GM12873 (cell line): ENCODE data around the gene SNX11.

Experiments
- TF ChIP-seq, protein P1 (sequence below): IDR thresholded peaks from 2 replicates; pipeline ENCODE4 v1.5.1; 2012; ENCODE audit warnings: low read depth, mild to moderate bottlenecking, moderate library complexity, low read length, control low read depth; ENCODE audit not compliant: insufficient read depth; ENCODE audit errors: missing control alignments

SNX11 gene

DNA sequence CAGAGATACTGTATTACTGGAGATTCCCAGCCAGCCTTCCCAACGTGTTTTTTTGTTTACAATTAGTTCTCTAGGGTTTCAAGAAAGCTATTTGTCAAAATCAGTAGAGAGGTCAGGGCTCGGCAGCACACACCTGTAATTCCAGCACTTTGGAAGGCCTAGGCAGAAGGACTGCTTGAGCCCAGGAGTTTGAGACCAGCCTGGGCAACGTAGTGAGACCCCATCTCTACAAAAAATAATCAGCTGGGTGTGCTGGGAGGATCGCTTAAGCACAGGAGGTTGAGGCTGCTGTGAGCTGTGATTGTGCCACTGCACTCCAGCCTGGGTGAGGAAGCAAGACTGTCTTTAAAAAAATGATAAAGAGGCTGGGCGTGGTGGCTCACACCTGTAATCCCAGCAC is 25.7 kb upstream of the SNX11 start:
- TF ChIP-seq, protein P1, sequence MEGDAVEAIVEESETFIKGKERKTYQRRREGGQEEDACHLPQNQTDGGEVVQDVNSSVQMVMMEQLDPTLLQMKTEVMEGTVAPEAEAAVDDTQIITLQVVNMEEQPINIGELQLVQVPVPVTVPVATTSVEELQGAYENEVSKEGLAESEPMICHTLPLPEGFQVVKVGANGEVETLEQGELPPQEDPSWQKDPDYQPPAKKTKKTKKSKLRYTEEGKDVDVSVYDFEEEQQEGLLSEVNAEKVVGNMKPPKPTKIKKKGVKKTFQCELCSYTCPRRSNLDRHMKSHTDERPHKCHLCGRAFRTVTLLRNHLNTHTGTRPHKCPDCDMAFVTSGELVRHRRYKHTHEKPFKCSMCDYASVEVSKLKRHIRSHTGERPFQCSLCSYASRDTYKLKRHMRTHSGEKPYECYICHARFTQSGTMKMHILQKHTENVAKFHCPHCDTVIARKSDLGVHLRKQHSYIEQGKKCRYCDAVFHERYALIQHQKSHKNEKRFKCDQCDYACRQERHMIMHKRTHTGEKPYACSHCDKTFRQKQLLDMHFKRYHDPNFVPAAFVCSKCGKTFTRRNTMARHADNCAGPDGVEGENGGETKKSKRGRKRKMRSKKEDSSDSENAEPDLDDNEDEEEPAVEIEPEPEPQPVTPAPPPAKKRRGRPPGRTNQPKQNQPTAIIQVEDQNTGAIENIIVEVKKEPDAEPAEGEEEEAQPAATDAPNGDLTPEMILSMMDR: no peak

DNA sequence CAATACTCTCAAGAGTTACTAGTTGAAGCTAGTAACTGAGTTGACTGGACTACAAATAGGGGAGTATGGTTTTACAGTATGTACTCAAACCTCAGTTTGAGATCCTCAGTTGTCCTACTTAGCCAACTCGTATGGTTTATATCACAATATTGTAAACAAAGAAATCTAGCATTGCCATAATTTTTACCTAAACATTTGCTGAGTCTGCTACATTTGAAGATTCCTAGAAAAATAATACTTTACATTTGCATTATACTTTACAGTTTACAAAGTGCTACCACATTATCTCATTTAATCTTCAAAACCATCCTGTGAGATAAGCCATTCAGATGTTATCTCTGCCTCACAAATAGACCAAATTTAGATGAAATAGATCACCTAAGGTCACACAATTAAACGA is 22.6 kb upstream of the SNX11 start:
- TF ChIP-seq, protein P1: no peak

DNA sequence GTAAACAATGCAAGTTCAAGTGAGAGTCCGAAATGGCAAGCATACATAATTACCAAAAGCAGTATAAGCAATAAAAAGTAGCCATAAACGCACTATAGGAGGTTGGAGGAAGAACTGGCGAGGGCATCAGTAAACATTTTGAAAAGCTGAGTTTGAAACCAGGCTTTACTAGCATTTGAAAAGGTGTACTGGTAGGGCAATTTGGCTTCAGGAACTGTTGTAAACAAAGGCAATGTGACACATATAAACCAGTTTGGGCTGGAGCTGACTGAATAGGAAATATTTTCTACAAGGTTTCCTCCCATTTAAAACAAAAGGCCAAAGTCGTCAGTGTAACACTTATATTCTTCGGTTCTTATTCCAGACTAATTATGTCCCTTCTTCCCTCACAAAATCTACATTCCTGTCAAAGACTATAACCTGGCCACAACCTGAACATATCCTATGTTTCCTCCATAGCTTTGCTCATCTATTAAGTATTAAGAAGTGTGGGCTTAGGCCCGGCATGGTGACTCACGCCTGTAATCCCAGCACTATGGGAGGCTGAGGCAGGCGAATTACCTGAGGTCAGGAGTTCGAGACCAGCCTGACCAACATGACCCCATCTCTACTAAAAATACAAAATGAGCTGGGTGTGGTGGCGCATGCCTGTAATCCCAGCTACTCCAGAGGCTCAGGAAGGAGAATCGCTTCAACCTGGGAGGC is 14.1 kb upstream of the SNX11 start:
- TF ChIP-seq, protein P1: no peak

DNA sequence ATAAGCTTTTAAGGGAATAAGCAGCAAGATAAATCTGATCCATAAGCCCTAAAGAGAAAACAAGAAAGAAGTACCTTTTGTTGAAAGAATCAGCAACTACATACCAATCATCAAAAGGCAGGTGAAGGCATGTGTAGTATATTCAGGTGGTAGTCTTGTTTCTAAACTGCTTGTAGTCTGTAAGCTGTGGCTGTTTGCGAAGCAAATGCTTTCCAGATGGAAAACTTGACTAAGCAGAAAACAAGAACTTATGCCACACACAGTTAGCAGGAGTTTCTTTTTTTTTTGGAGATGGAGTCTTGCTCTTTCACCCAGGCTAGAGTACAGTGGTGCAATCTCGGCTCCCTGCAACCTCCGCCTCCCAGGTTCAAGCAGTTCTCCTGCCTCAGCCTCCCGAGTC is 12.0 kb upstream of the SNX11 start:
- TF ChIP-seq, protein P1: no peak

DNA sequence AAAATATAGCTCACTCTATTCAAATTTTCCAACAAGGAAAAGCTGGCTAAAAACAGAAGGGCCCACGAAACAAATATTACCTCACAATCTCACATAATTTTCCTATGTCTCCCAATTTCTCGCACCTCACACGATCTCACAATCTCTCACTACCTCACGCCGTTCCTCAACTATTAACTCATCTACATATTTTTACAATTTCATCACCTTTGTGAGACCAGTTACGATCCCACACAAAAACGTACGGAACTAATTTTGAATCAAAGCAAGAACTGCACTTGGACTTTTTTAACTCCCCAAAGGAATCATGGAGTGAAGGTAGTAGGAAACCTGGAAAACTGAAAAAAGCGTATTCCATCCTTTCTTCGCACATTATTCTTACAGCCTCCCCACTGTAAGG is 7.4 kb upstream of the SNX11 start:
- TF ChIP-seq, protein P1: no peak

DNA sequence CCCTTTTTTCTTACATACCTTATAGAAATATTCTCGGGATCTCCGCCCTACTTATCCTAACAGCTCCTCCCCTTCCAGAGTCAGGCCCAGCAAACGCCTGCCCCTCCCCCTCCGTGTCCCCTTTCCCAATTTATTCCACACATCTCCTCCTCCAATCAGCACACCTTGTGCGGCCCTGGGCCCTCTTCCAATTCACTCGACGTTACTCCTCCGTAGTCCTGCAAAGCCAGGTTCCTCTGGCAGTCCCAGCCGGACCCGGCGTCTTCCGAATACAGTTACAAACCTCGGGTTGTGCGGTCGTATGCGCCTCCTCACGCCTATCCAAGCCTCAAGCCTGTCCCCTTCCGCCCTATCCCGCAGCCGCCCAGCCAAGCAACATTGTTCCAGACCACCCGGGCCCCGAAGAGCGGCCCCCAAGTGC is 7.0 kb upstream of the SNX11 start:
- TF ChIP-seq, protein P1: no peak

DNA sequence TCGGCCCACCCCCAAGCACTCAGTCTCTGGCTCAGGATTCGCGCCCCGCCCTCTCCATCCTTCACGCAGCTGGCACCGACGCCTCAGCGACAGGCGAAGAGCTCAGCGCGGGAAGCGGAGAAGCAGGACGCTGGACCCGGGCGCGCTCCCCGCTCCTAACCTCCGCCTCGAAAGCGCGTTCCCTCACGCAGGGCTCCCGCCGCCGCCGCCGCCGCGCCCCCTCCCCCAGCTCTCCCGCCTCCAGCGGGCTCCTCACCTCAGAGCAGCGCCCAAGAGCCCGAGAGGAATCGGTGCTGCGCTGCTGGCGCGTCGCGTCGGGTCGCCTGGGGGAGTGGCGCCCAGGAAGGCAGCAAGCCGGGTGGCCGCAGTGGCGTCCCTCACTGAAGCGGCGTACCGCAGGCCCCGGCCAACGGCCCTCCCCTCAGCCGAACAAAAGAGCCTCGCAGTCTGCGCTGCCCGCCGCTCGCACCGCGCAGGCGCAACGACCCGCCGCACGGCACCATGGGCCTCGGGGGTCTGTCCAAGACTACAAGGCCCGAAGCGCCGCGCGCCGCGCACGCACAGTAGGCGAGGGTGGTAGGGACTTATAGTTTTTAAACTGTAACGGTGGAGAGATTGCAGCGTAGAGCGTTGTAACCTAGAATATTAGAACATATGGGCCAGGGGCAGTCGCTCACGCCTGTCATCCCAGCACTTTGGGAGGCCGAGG is 6.4 kb upstream of the SNX11 start, which contains the start of gene CBX1:
Gene CBX1, minus strand, starts transcription at position 467 of the 709 bp plus-strand sequence. CDS start 24,474 bp downstream, outside the sequence.
- TF ChIP-seq, protein P1: no peak
